ENCODE data around the gene CLIC3.

- TF ChIP-seq CTCF (IDR thresholded peaks at IDR 0.05) (no peak), POLR2A (IDR thresholded peaks at IDR 0.05) (no peak)
Observed at GRCh38 chr9:136974817-136975535, 21.4 kb downstream of the CLIC3 start.
